Left lung (tissue), 10 donors: ENCODE results near the gene AKAP7. TPM values are rescaled to one million over a fixed set of nuclear protein-coding genes. Genes with fewer than 3 reads are reported as not detected.
A peak's percentile ranks its signal among the peaks of the same experiment; 100 is the strongest.
"Not testable (repeated sequence)": the region's sequence is repeated elsewhere in the genome, so short reads cannot be mapped to it uniquely, and the experiment has no call there.

Experiments
- ATAC-seq: fragments of 200-7000 bp; cut with Tn5 transposase; one replicate; pipeline ENCODE4 v1.9.1; 2020; ENCODE audit warnings: moderate library complexity
- DNase-seq, 4 donors: peaks; one replicate each; pipeline ENCODE4 v3.0.0-alpha.2; 2013 to 2020
- H3K27ac ChIP-seq, 2 donors: fragments of 200-600 bp; sonication (generic) in 1 of 2; one replicate each; pipeline versions ENCODE4 v1.5.0 to v1.8.0; 2020 to 2021
- H3K27me3 ChIP-seq, 2 donors: fragments of 200-600 bp; sonication (generic) in 1 of 2; one replicate each; pipeline versions ENCODE4 v1.5.0 to v1.8.0; 2020 to 2021
- H3K36me3 ChIP-seq, 2 donors: fragments of 200-600 bp; sonication (generic) in 1 of 2; one replicate each; pipeline versions ENCODE4 v1.5.0 to v1.8.0; 2020 to 2021
- H3K4me1 ChIP-seq, 2 donors: fragments of 200-600 bp; one replicate each; pipeline ENCODE4 v1.8.0; 2021
- H3K4me3 ChIP-seq, 2 donors: fragments of 200-600 bp; sonication (generic) in 1 of 2; one replicate each; pipeline versions ENCODE4 v1.5.0 to v1.8.0; 2020 to 2021; ENCODE audit warnings: mild to moderate bottlenecking in 1 of 2
- H3K9me3 ChIP-seq, 2 donors: fragments of 200-600 bp; sonication (generic) in 1 of 2; one replicate each; pipeline versions ENCODE4 v1.5.0 to v1.8.0; 2020 to 2021
- intact Hi-C, 2 donors: fragments of 100-400 bp; cut with DNase I; formaldehyde crosslinking; loops; one replicate each; pipeline versions ENCODE4 v1.11.2 to v1.14.2; 2022
- polyA plus RNA-seq, 6 donors: library from polyadenylated mRNA; unstranded; fragments of 120-200 nt; gene quantifications; one replicate each; pipeline ENCODE4 v1.2.1, GENCODE V29; 2013; ENCODE audit not compliant: insufficient read length in 6 of 6
- total RNA-seq, 2 donors: library from RNA; stranded (reverse); fragmentation: NEBNext Ultra II Directional; extraction: Animal tissue kit (Norgen Biotek cat#: 25700); gene quantifications; one replicate each; pipeline ENCODE4 v1.2.1, GENCODE V29; 2021
- TF ChIP-seq, protein P1 (sequence below), 2 donors: fragments of 200-600 bp; sonication (generic) in 1 of 2; IDR thresholded peaks; one replicate each; pipeline versions ENCODE4 v1.5.0 to v1.8.0; 2021; ENCODE audit warnings: antibody characterized with exemption in 2 of 2
- donor health status: DM: no; HTN: yes; CAD: no.
- donor health status: DM: no; HTN: no; CAD: no.

AKAP7 gene
- total and polyA plus RNA-seq, 8 donors, result 9.3 to 28.2 (median 21.2) TPM

DNA sequence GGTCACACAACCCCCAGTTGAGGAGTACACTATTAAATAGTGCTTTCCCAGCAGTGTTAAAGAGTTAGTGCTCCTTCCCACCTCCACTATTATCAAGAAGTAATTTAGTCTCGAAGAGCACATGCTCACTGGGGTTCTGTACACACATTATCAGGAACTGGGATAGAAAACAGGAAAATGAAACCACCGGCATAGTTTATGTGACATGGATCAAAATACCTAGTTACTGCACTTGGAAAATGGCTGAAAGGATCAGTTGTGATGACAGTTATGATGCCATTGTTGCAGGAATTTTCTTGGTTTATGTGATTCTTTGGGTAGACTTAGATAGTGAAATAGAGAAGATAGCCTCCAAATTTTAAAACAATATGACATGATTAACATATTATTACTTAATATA, 152.9 kb downstream of the AKAP7 start:
- Histone ChIP-seq H3K4me1 (peaks cover 0 to 8% of the 10 kb centered on the region in 2 donors), H3K4me3 (no peak overlapping the region), H3K9me3 (no peaks in the 10 kb centered on the region), H3K27ac (no peak overlapping the region), H3K27me3 (no peaks in the 10 kb centered on the region), H3K36me3 (no peaks in the 10 kb centered on the region)
- intact Hi-C loops, result no loop called here
- TF ChIP-seq, protein P1, sequence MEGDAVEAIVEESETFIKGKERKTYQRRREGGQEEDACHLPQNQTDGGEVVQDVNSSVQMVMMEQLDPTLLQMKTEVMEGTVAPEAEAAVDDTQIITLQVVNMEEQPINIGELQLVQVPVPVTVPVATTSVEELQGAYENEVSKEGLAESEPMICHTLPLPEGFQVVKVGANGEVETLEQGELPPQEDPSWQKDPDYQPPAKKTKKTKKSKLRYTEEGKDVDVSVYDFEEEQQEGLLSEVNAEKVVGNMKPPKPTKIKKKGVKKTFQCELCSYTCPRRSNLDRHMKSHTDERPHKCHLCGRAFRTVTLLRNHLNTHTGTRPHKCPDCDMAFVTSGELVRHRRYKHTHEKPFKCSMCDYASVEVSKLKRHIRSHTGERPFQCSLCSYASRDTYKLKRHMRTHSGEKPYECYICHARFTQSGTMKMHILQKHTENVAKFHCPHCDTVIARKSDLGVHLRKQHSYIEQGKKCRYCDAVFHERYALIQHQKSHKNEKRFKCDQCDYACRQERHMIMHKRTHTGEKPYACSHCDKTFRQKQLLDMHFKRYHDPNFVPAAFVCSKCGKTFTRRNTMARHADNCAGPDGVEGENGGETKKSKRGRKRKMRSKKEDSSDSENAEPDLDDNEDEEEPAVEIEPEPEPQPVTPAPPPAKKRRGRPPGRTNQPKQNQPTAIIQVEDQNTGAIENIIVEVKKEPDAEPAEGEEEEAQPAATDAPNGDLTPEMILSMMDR (IDR thresholded peaks at IDR 0.05), result no peak
- no peak for ATAC-seq
- DNase-seq, result no peak

GRCh38 chr6:131290955-131291354, 155.7 kb downstream of the AKAP7 start:
- no peaks in the 10 kb centered on the region for H3K9me3 ChIP-seq
- ATAC-seq (no peak), DNase-seq (no peak)
- H3K4me1 ChIP-seq, result peaks cover 0 to 8% of the 10 kb centered on the region in 2 donors
- H3K27me3 ChIP-seq, result no peaks in the 10 kb centered on the region
- no peak overlapping the region for H3K4me3 ChIP-seq
- H3K36me3 ChIP-seq, result no peaks in the 10 kb centered on the region
- H3K27ac ChIP-seq, result no peak overlapping the region
- intact Hi-C loops, result no loop called here
- TF ChIP-seq, protein P1 (IDR thresholded peaks at IDR 0.05), result no peak

- Histone ChIP-seq H3K36me3 (no peaks in the 10 kb centered on the region), H3K4me3 (no peak overlapping the region), H3K4me1 (peaks cover 0 to 8% of the 10 kb centered on the region in 2 donors), H3K9me3 (no peaks in the 10 kb centered on the region), H3K27ac (peak overlapping the region in 1 of 2 donors; percentile 35), H3K27me3 (no peaks in the 10 kb centered on the region)
- DNase-seq (peak in 1 of 4 donors; percentile 30), ATAC-seq (peak; percentile 80)
- TF ChIP-seq, protein P1 (IDR thresholded peaks at IDR 0.05), result no peak
- intact Hi-C loops, result no loop called here
Observed at GRCh38 chr6:131292145-131292938, 157.1 kb downstream of the AKAP7 start.

- H3K9me3 ChIP-seq, result no peaks in the 10 kb centered on the region
- H3K27ac ChIP-seq, result peak overlapping the region in 1 of 2 donors; percentile 5
- intact Hi-C loops, result no loop called here
- TF ChIP-seq, protein P1 (IDR thresholded peaks at IDR 0.05), result no peak
- H3K4me1 ChIP-seq, result peaks cover 0 to 8% of the 10 kb centered on the region in 2 donors
- DNase-seq, result peak in 1 of 4 donors; percentile 68
- H3K36me3 ChIP-seq, result no peaks in the 10 kb centered on the region
- ATAC-seq, result peak; percentile 51
- no peak overlapping the region for H3K4me3 ChIP-seq
- no peaks in the 10 kb centered on the region for H3K27me3 ChIP-seq
Observed at GRCh38 chr6:131293472-131293911, 158.2 kb downstream of the AKAP7 start.

DNA sequence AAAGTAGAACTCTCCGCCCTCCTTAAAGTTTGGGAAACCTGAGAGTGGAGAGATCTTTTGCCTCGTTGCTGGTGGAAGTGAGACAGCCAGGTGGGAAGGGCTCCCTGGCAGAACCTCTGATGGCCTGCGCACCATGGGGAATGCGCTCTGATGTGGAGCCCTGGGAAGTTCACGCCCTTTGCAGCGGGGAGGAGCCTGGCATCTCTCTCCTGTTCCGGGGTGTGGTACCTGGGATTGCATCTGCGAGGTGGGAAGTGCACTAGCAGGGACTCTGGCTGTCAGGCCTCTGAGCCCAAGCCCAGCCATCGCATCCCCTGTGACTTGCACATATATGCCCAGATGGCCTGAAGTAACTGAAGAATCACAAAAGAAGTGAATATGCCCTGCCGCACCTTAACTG, 159.8 kb downstream of the AKAP7 start:
- no peaks in the 10 kb centered on the region for H3K36me3 ChIP-seq
- DNase-seq (peak in 1 of 4 donors; percentile 43), ATAC-seq (no peak)
- intact Hi-C loops, result no loop called here
- H3K27me3 ChIP-seq, result no peaks in the 10 kb centered on the region
- TF ChIP-seq, protein P1 (IDR thresholded peaks at IDR 0.05), result no peak
- H3K4me1 ChIP-seq, result peaks cover 0 to 8% of the 10 kb centered on the region in 2 donors
- no peaks in the 10 kb centered on the region for H3K9me3 ChIP-seq
- no peak overlapping the region for H3K27ac ChIP-seq
- H3K4me3 ChIP-seq, result no peak overlapping the region

- H3K27ac ChIP-seq, H3K9me3 ChIP-seq, DNase-seq, H3K4me3 ChIP-seq, H3K36me3 ChIP-seq, ATAC-seq, H3K27me3 ChIP-seq, intact Hi-C loops, H3K4me1 ChIP-seq: not testable (repeated sequence)
Observed at GRCh38 chr6:131300826-131301225, 165.6 kb downstream of the AKAP7 start.
